Measurements from ENCODE around the gene NOSTRIN. TPM values are rescaled to one million over a fixed set of nuclear protein-coding genes. Genes with fewer than 3 reads are reported as not detected.
"Not testable (repeated sequence)": the region's sequence is repeated elsewhere in the genome, so short reads cannot be mapped to it uniquely, and the experiment has no call there.

Gene NOSTRIN
- total and polyA plus RNA-seq, 10 donors = 3.5 to 20.3 (median 10.0) TPM

GRCh38 chr2:168758970-168759820 is 43.2 kb upstream of the NOSTRIN start:
- peaks cover 0 to 7% (median 0%) of the 10 kb centered on the region in 6 donors for H3K36me3 ChIP-seq
- intact Hi-C loops (cut with DNase I; ENCODE audit: low total_unique reads) = loop anchor here (5.0 kb wide), 1 partner anchor 412 kb away; no protein-coding TSS in a partner anchor
- WGBS, 5 donors = 27 to 39% (median 31%) methylated on average over 3 of the region's 3 CpGs

GRCh38 chr2:168765401-168765800 is 37.0 kb upstream of the NOSTRIN start:
- H3K27me3 ChIP-seq (replicated peaks in 1 of 7) = no peaks in the 10 kb centered on the region
- no peak overlapping the region for H3K4me3 ChIP-seq
- intact Hi-C loops (cut with DNase I; ENCODE audit: low total_unique reads) = no loop called here
- no peaks in the 10 kb centered on the region for H3K9me3 ChIP-seq
- peaks cover 0 to 36% (median 4%) of the 10 kb centered on the region in 6 donors for H3K36me3 ChIP-seq
- TF ChIP-seq POLR2A (IDR thresholded peaks at IDR 0.05) (no peak), POLR2AphosphoS5 (IDR thresholded peaks at IDR 0.05) (no peak), CTCF (IDR thresholded peaks at IDR 0.05 in 8 of 11, conservative IDR thresholded peaks at IDR 0.05 in 3 of 11) (no peak)
- no peak overlapping the region for H3K27ac ChIP-seq
- H3K4me1 ChIP-seq = peaks cover 0 to 7% (median 0%) of the 10 kb centered on the region in 6 donors
- no peak for DNase-seq
- WGBS, 5 donors = 36 to 69% (median 63%) methylated on average over 1 of the region's 1 CpG

More at GRCh38 chr2:168758970-168759820, 43.2 kb upstream of the NOSTRIN start:
- DNase-seq = no peak
- no peak overlapping the region for H3K4me3 ChIP-seq
- H3K4me1 ChIP-seq = peaks cover 0 to 21% (median 14%) of the 10 kb centered on the region in 6 donors
- H3K27ac ChIP-seq = no peak overlapping the region
- no peaks in the 10 kb centered on the region for H3K9me3 ChIP-seq
- no peak for TF ChIP-seq POLR2AphosphoS5 (IDR thresholded peaks at IDR 0.05)
- no peak for TF ChIP-seq POLR2A (IDR thresholded peaks at IDR 0.05)
- TF ChIP-seq CTCF (IDR thresholded peaks at IDR 0.05 in 8 of 11, conservative IDR thresholded peaks at IDR 0.05 in 3 of 11) = peak in 9 of 11 experiments; percentile 24 to 64 (median 52)
- peaks cover 0 to 8% (median 0%) of the 10 kb centered on the region in 7 donors for H3K27me3 ChIP-seq (replicated peaks in 1 of 7)

- DNase-seq = no peak
- no peaks in the 10 kb centered on the region for H3K27me3 ChIP-seq (replicated peaks in 1 of 7)
- H3K4me1 ChIP-seq = peaks cover 0 to 7% (median 0%) of the 10 kb centered on the region in 6 donors
- peaks cover 0 to 41% (median 4%) of the 10 kb centered on the region in 6 donors for H3K36me3 ChIP-seq
- WGBS, 5 donors = 80 to 97% (median 90%) methylated on average over 2 of the region's 2 CpGs
- H3K9me3 ChIP-seq = no peaks in the 10 kb centered on the region
- TF ChIP-seq POLR2AphosphoS5 (IDR thresholded peaks at IDR 0.05) (no peak), CTCF (IDR thresholded peaks at IDR 0.05 in 8 of 11, conservative IDR thresholded peaks at IDR 0.05 in 3 of 11) (no peak), POLR2A (IDR thresholded peaks at IDR 0.05) (no peak)
- H3K27ac ChIP-seq = no peak overlapping the region
- intact Hi-C loops (cut with DNase I; ENCODE audit: low total_unique reads) = no loop called here
- no peak overlapping the region for H3K4me3 ChIP-seq
Measured at GRCh38 chr2:168766600-168766999, 35.8 kb upstream of the NOSTRIN start.

- peaks cover 0 to 44% (median 4%) of the 10 kb centered on the region in 6 donors for H3K36me3 ChIP-seq
- 71 to 91% (median 84%) methylated on average over 1 of the region's 1 CpG for WGBS, 5 donors
- TF ChIP-seq POLR2AphosphoS5 (IDR thresholded peaks at IDR 0.05) (no peak), CTCF (IDR thresholded peaks at IDR 0.05 in 8 of 11, conservative IDR thresholded peaks at IDR 0.05 in 3 of 11) (no peak), POLR2A (IDR thresholded peaks at IDR 0.05) (no peak)
- no peak overlapping the region for H3K27ac ChIP-seq
- no peaks in the 10 kb centered on the region for H3K9me3 ChIP-seq
- H3K4me3 ChIP-seq = no peak overlapping the region
- H3K27me3 ChIP-seq (replicated peaks in 1 of 7) = no peaks in the 10 kb centered on the region
- H3K4me1 ChIP-seq = peaks cover 0 to 7% (median 0%) of the 10 kb centered on the region in 6 donors
- intact Hi-C loops (cut with DNase I; ENCODE audit: low total_unique reads) = no loop called here
- DNase-seq = no peak
Measured at GRCh38 chr2:168767258-168767657, 35.2 kb upstream of the NOSTRIN start.

- H3K27ac ChIP-seq; H3K4me1 ChIP-seq; DNase-seq; intact Hi-C loops (cut with DNase I; ENCODE audit: low total_unique reads); H3K27me3 ChIP-seq (replicated peaks in 1 of 7); H3K4me3 ChIP-seq; H3K9me3 ChIP-seq: not testable (repeated sequence)
- peaks cover 0 to 47% (median 4%) of the 10 kb centered on the region in 6 donors for H3K36me3 ChIP-seq
- WGBS, 5 donors = 90 to 94% (median 93%) methylated on average over 6 of the region's 6 CpGs
Measured at GRCh38 chr2:168768357-168768756, 34.1 kb upstream of the NOSTRIN start.
